Fibroblast of skin of left quadriceps (primary cell): ENCODE data around the gene KLF6.
A peak's percentile ranks its signal among the peaks of the same experiment; 100 is the strongest.

Experiments
- DNase-seq, 2 experiments: peaks; one replicate each; pipeline ENCODE4 v3.0.0-alpha.2; 2013; ENCODE audit warnings: low read depth in 2 of 2

KLF6 gene

DNA sequence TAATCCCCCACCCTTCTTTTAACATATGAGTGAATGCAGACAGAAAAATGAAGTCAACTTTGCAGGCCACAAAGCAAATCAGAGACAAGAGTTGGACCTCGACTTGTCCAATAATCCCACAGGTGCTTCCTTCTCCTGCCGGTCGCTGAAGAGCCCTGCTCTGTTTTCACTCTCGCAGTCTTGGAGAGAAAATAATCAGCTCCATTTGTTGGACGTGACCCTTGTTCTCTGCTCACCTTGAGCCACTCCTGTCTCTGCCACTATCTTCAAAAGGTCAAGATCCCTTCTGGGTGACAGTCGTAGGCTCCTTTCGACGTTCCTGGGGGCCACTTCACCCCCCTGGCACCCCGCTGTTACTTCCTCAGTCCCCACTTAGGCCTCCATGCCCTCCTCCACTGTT is 2.8 kb upstream of the KLF6 start:
- no peak for DNase-seq

DNA sequence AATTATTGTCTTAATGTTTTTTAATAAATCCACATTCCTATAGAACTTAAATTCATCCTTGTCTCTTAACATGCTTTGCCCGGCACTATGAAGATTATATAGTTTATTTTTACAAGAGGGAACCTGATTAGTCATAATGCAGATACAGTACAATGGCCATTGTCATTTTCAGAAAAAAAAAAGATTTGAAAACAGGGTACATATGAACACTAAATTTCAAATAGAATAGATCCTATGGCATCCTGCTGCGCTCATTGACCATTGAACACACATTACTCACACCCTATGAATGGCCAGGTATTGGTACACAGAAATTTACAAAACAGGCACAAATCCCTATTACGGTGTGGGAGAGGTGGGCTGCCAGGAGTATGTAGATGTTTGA is 2.0 kb upstream of the KLF6 start:
- no peak for DNase-seq

GRCh38 chr10:3786295-3787015 is 1.4 kb upstream of the KLF6 start:
- DNase-seq: no peak

- DNase-seq: no peak
These were observed 852 bp upstream of the KLF6 start for GRCh38 chr10:3785851-3786271.

- peak; percentile 97 to 98 for DNase-seq
These were observed 342 bp upstream of the KLF6 start for GRCh38 chr10:3785251-3785850.

GRCh38 chr10:3783682-3784432 is 1.2 kb downstream of the KLF6 start:
- peak; percentile 80 to 85 for DNase-seq

- peak; percentile 81 to 84 for DNase-seq
These were observed 1.7 kb downstream of the KLF6 start for GRCh38 chr10:3783316-3783681.

DNA sequence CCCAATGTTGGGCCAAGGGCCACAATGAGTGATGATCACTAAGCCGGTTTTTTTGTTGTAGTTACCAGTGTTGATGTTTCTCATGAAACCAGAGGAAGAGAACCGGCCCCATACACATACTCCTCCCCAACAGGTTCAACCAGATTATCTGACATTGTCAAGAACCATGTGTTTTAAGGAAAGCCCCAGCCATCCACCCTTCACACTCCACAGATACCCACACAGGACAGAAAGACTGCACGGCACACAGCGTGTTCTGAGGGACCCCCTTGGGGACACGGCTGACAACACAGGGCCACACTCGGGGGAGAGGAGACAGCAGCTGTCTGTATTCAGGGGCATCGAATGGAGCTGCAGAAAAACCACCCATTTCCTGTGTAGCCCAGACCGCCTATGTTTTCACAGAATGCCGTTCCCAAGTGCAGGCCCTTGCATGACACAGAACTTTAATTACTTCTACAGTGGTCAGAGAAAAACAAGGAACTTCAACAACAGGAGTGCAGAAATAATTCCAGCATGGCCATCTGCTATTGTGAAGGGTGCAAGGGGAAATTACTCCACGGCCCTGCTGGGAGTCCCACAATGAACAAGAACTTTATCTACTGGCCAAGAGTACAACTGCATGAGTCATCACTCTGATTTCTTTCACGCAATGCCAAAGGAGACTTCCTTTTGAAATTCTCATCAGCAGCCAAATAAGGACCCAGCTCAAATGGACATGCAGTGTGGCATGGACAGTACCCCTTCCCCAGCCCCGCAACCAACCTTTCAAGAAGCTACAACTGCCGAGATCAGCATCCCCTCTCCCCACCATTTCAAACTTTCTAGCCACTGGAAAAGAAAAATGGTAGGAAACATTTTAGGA is 2.3 kb downstream of the KLF6 start:
- peak; percentile 86 to 88 for DNase-seq

- DNase-seq: no peak
These were observed 2.9 kb downstream of the KLF6 start for GRCh38 chr10:3782146-3782450.

GRCh38 chr10:3781468-3782145 is 3.4 kb downstream of the KLF6 start:
- no peak for DNase-seq

DNA sequence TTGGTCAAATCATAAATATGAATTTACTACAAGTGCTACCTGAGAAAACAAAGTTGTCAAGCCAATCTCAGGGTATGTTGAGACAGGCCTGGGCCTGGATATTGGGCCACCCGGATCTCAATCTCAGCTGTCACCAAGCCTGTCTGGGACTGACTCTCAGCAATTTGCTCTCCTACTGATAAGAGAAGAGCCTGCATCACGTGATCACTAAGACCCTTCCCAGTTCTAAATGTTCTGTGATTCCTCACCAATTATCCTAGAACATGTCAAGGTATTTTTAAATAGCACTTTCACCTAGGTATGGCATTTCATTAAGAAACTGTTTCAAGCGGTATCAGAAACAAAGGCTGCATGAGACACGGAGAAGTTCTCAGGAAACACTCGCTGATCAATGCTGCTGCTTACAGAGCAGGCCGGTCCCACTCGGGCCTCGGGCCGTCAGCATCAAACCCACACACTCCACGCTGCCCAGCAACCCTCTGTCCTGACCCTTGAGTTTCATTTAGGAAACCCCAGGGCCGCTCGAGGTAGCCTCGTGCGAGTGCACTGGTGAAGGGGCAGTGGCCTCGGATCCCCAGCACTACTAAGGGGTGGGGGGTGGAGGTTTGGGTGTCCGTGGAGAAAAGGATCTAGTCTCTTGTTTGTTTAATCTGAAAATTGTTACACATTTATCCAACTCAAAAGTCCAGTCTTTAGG is 4.1 kb downstream of the KLF6 start:
- DNase-seq: no peak

DNA sequence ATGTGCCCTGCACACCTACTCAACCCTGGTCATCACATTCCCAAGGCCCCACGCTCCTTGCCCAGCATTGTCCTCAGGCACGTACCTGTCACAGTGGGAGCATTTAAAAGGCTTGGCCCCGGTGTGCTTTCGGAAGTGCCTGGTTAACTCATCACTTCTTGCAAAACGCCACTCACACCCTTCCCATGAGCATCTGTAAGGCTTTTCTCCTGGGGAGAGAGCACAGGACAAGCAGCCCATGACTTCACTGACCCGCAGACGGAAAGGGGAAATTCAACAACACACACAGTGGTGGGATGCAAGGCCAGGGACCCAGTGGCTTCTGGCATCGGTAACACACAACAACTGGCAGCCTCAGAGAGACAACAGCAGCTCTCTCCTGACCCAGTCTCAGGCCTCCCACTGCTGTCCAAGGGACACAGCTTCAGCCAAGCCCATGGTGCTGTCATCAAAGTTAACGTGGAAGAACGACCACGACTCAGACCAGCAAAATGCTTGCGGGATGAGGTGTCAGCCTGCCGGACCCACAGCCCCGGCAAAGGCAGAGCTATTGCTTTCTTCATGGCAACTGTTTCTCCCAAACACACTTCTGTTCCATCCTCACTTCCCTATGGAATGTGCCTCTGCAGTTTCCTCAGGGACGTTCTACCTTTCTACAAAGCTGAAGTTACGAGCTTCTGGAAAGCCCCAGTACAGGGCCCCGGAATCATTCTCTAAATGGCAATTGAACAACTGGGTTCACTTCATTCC is 4.8 kb downstream of the KLF6 start:
- no peak for DNase-seq

DNA sequence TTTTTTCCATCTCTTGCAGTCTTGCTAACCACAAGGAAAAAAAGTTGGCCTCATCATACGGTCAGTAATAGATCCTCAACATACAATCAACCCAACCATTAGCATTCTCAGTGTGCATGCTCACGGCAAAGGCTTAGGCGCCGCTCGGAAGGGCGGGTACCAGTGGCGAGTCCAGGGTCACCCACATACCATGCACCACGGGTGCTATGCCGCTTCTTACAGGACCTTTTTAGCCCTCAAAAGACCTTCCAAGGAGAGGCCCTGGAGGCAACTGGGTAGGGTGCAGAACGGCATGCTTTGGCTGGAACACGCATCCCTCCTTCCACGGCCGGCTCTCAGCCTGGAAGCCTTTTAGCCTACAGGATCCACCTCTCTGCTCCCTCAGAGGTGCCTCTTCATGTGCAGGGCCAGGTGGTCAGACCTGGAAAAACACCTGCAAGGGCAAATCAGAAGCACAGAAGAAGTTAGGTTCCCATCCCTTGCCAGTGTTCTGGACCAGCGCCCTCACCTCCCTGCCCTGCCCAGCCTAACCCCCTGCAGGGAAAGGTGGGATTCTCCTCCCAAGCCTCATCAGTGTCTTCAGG is 5.8 kb downstream of the KLF6 start:
- DNase-seq: no peak

GRCh38 chr10:3778692-3779157 is 6.3 kb downstream of the KLF6 start:
- no peak for DNase-seq

GRCh38 chr10:3777981-3778691 is 6.9 kb downstream of the KLF6 start:
- DNase-seq: no peak

GRCh38 chr10:3776796-3777571 is 8.0 kb downstream of the KLF6 start:
- peak; percentile 85 for DNase-seq

DNA sequence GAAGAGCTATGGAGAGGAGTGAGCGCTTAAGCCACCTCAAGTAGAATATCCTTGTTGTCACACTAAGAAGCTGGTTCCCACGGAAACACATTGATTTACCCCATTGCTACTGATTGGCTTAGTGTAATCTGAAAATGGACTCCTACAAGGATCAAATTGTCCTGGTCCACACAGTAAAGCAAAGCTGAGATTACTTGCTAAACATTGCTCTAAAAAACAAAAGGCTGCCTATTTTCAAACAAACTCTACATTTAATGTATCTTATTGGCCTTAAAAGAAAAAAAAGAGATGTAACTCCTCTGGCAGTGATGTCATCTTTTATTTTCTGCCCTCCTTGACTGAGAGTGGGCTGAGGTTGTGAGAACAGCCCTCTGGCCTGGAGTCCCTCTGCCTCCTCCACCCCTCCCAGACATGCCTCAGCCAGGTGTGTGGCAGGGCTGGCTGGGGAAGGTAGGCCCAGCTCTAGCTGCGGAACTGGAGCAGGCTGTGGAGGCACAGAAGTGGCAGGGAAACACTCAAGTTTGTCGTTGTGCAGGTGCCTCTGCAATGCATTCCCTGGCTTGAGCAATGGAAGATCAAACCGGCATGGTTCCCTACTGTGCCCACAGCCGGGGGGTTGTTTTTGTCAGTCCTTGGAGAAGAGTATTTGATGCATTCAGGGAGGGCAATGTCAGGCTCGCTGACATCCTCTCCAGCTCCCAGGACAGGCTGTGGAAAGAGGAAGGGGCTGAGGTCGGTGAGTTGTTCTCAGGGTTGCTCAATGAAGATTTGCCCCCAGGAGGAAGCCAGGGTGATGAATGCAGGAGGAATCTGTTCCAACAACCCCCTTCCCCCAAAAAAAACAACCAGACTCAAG is 9.1 kb downstream of the KLF6 start:
- DNase-seq: no peak
